Neuron (in vitro differentiated cells): Measurements from ENCODE around the gene ARHGAP10.

Experiments used
- H2AFZ ChIP-seq: one replicate; pipeline ENCODE4 v1.6.1; 2013; ENCODE audit warnings: low read depth, mild to moderate bottlenecking, inconsistent platforms, low read length, moderate library complexity
- H3K27me3 ChIP-seq: one replicate; pipeline ENCODE4 v1.6.1; 2013; ENCODE audit warnings: low read length; ENCODE audit not compliant: insufficient read depth
- H3K36me3 ChIP-seq: one replicate; pipeline ENCODE4 v1.6.1; 2013; ENCODE audit warnings: low read length; ENCODE audit not compliant: insufficient read depth
- H3K4me1 ChIP-seq: one replicate; pipeline ENCODE4 v1.6.1; 2013; ENCODE audit warnings: low read length; ENCODE audit not compliant: insufficient read depth
- H3K4me3 ChIP-seq: 2 replicates; pipeline ENCODE4 v1.5.1; 2013; ENCODE audit warnings: mild to moderate bottlenecking, low read length, moderate library complexity
- H3K9me3 ChIP-seq: one replicate; pipeline ENCODE4 v1.6.1; 2013; ENCODE audit warnings: low read length

ARHGAP10 gene

GRCh38 chr4:147833254-147833653, 101.4 kb downstream of the ARHGAP10 start:
- no peaks in the 10 kb centered on the region for H3K36me3 ChIP-seq
- H3K4me1 ChIP-seq: no peaks in the 10 kb centered on the region
- no peaks in the 10 kb centered on the region for H3K9me3 ChIP-seq
- H2AFZ ChIP-seq: no peak overlapping the region
- no peaks in the 10 kb centered on the region for H3K27me3 ChIP-seq
- H3K4me3 ChIP-seq: no peak overlapping the region

- Histone ChIP-seq H3K4me1 (no peaks in the 10 kb centered on the region), H2AFZ (no peak overlapping the region), H3K27me3 (no peaks in the 10 kb centered on the region), H3K36me3 (no peaks in the 10 kb centered on the region), H3K4me3 (no peak overlapping the region), H3K9me3 (no peaks in the 10 kb centered on the region)
These were observed 101.9 kb downstream of the ARHGAP10 start for GRCh38 chr4:147833741-147834140.

- H3K36me3 ChIP-seq: no peaks in the 10 kb centered on the region
- H3K27me3 ChIP-seq: no peaks in the 10 kb centered on the region
- no peak overlapping the region for H3K4me3 ChIP-seq
- H3K9me3 ChIP-seq: no peaks in the 10 kb centered on the region
- H2AFZ ChIP-seq: no peak overlapping the region
- no peaks in the 10 kb centered on the region for H3K4me1 ChIP-seq
These were observed 102.6 kb downstream of the ARHGAP10 start for GRCh38 chr4:147834480-147834879.

GRCh38 chr4:147836807-147837206, 104.9 kb downstream of the ARHGAP10 start:
- no peak overlapping the region for H2AFZ ChIP-seq
- H3K4me3 ChIP-seq: no peak overlapping the region
- no peaks in the 10 kb centered on the region for H3K27me3 ChIP-seq
- H3K36me3 ChIP-seq: no peaks in the 10 kb centered on the region
- no peaks in the 10 kb centered on the region for H3K4me1 ChIP-seq
- H3K9me3 ChIP-seq: no peaks in the 10 kb centered on the region

GRCh38 chr4:147837435-147837834, 105.5 kb downstream of the ARHGAP10 start:
- Histone ChIP-seq H3K9me3 (no peaks in the 10 kb centered on the region), H3K4me1 (no peaks in the 10 kb centered on the region), H3K4me3 (no peak overlapping the region), H2AFZ (no peak overlapping the region), H3K27me3 (no peaks in the 10 kb centered on the region), H3K36me3 (no peaks in the 10 kb centered on the region)

- Histone ChIP-seq H3K9me3 (no peaks in the 10 kb centered on the region), H3K36me3 (no peaks in the 10 kb centered on the region), H3K4me3 (no peak overlapping the region), H3K4me1 (no peaks in the 10 kb centered on the region), H2AFZ (no peak overlapping the region), H3K27me3 (no peaks in the 10 kb centered on the region)
These were observed 106.0 kb downstream of the ARHGAP10 start for GRCh38 chr4:147837854-147838253.

GRCh38 chr4:147839200-147839599, 107.3 kb downstream of the ARHGAP10 start:
- no peaks in the 10 kb centered on the region for H3K9me3 ChIP-seq
- no peaks in the 10 kb centered on the region for H3K36me3 ChIP-seq

GRCh38 chr4:147839663-147840062, 107.8 kb downstream of the ARHGAP10 start:
- Histone ChIP-seq H3K4me3 (no peak overlapping the region), H3K36me3 (no peaks in the 10 kb centered on the region), H2AFZ (no peak overlapping the region), H3K9me3 (no peaks in the 10 kb centered on the region), H3K4me1 (no peaks in the 10 kb centered on the region), H3K27me3 (no peaks in the 10 kb centered on the region)

More at GRCh38 chr4:147839200-147839599, 107.3 kb downstream of the ARHGAP10 start:
- no peak overlapping the region for H2AFZ ChIP-seq
- H3K4me1 ChIP-seq: no peaks in the 10 kb centered on the region
- no peaks in the 10 kb centered on the region for H3K27me3 ChIP-seq
- H3K4me3 ChIP-seq: no peak overlapping the region

- no peak overlapping the region for H3K4me3 ChIP-seq
- no peaks in the 10 kb centered on the region for H3K9me3 ChIP-seq
- H3K27me3 ChIP-seq: peaks cover 3% of the 10 kb centered on the region
- no peaks in the 10 kb centered on the region for H3K36me3 ChIP-seq
- no peak overlapping the region for H2AFZ ChIP-seq
- no peaks in the 10 kb centered on the region for H3K4me1 ChIP-seq
These were observed 109.2 kb downstream of the ARHGAP10 start for GRCh38 chr4:147840838-147841738.

- Histone ChIP-seq H3K4me1 (no peaks in the 10 kb centered on the region), H3K27me3 (peaks cover 3% of the 10 kb centered on the region), H3K4me3 (no peak overlapping the region), H2AFZ (no peak overlapping the region), H3K36me3 (no peaks in the 10 kb centered on the region), H3K9me3 (no peaks in the 10 kb centered on the region)
These were observed 110.7 kb downstream of the ARHGAP10 start for GRCh38 chr4:147842573-147842972.

- no peaks in the 10 kb centered on the region for H3K4me1 ChIP-seq
- H3K4me3 ChIP-seq: no peak overlapping the region
- H3K9me3 ChIP-seq: no peaks in the 10 kb centered on the region
- H3K36me3 ChIP-seq: no peaks in the 10 kb centered on the region
- H3K27me3 ChIP-seq: peaks cover 3% of the 10 kb centered on the region
- no peak overlapping the region for H2AFZ ChIP-seq
These were observed 111.3 kb downstream of the ARHGAP10 start for GRCh38 chr4:147843162-147843561.

GRCh38 chr4:147844781-147845180, 112.9 kb downstream of the ARHGAP10 start:
- no peaks in the 10 kb centered on the region for H3K9me3 ChIP-seq
- no peaks in the 10 kb centered on the region for H3K36me3 ChIP-seq
- H3K4me1 ChIP-seq: no peaks in the 10 kb centered on the region
- no peak overlapping the region for H3K4me3 ChIP-seq
- no peak overlapping the region for H2AFZ ChIP-seq
- H3K27me3 ChIP-seq: peaks cover 3% of the 10 kb centered on the region

- Histone ChIP-seq H3K4me1 (no peaks in the 10 kb centered on the region), H3K27me3 (peaks cover 3% of the 10 kb centered on the region), H3K9me3 (no peaks in the 10 kb centered on the region), H3K4me3 (no peak overlapping the region), H2AFZ (no peak overlapping the region), H3K36me3 (no peaks in the 10 kb centered on the region)
These were observed 114.6 kb downstream of the ARHGAP10 start for GRCh38 chr4:147846318-147847155.
